Progenitor cell of endocrine pancreas (in vitro differentiated cells): ENCODE data around the gene HOXA10. TPM values are rescaled to one million over a fixed set of nuclear protein-coding genes. Genes with fewer than 3 reads are reported as not detected.

Source experiments
- DNase-seq: peaks from one replicate; pipeline ENCODE4 v3.0.0; 2021; ENCODE audit warnings: low spot score; ENCODE audit not compliant: unreplicated experiment
- H3K27ac Mint-ChIP-seq: 2 replicates; pipeline ENCODE4 v1.8.0; 2021; ENCODE audit warnings: mild to moderate bottlenecking, moderate library complexity, mixed read lengths
- H3K27me3 Mint-ChIP-seq: 2 replicates; pipeline ENCODE4 v1.8.0; 2021; ENCODE audit warnings: mixed read lengths
- H3K36me3 Mint-ChIP-seq: 2 replicates; pipeline ENCODE4 v1.8.0; 2022; ENCODE audit warnings: mixed read lengths; ENCODE audit not compliant: insufficient read depth
- H3K4me1 Mint-ChIP-seq: 2 replicates; pipeline ENCODE4 v1.8.0; 2021; ENCODE audit warnings: low read depth, mixed read lengths
- H3K4me3 Mint-ChIP-seq: 2 replicates; pipeline ENCODE4 v1.8.0; 2021; ENCODE audit warnings: low read depth, mild to moderate bottlenecking, moderate library complexity, mixed read lengths
- H3K9me3 Mint-ChIP-seq: 2 replicates; pipeline ENCODE4 v1.8.0; 2021; ENCODE audit warnings: low read depth, mixed read lengths
- CTCF ChIP-seq: fragments of 200-600 bp; sonication (generic); IDR thresholded peaks from one replicate; pipeline ENCODE4 v1.5.0; 2021; ENCODE audit warnings: antibody characterized with exemption, mild to moderate bottlenecking; ENCODE audit not compliant: unreplicated experiment
- total RNA-seq: library from RNA; stranded (reverse); gene quantifications from 2 replicates; pipeline ENCODE4 v1.2.1, GENCODE V29; 2021

HOXA10 gene
- total RNA-seq, 1 donor from 2014 or later, result not detected

- H3K36me3 Mint-ChIP-seq, result peaks cover 1% of the 10 kb centered on the region
- DNase-seq, result no peak
- no peak for TF ChIP-seq CTCF
- H3K27me3 Mint-ChIP-seq, result peaks cover 86% of the 10 kb centered on the region
- no peaks in the 10 kb centered on the region for H3K9me3 Mint-ChIP-seq
- H3K27ac Mint-ChIP-seq, result no peak overlapping the region
- H3K4me3 Mint-ChIP-seq, result no peak overlapping the region
- H3K4me1 Mint-ChIP-seq, result peaks cover 2% of the 10 kb centered on the region
These were observed 11.4 kb downstream of the HOXA10 start for GRCh38 chr7:27162561-27163287.

- Mint-ChIP-seq H3K9me3 (no peaks in the 10 kb centered on the region), H3K4me3 (no peak overlapping the region), H3K27ac (no peak overlapping the region), H3K27me3 (peaks cover 86% of the 10 kb centered on the region), H3K4me1 (peaks cover 2% of the 10 kb centered on the region), H3K36me3 (peaks cover 1% of the 10 kb centered on the region)
- no peak for DNase-seq
- no peak for TF ChIP-seq CTCF
These were observed 12.2 kb downstream of the HOXA10 start for GRCh38 chr7:27161721-27162560.

GRCh38 chr7:27161214-27161720 is 12.9 kb downstream of the HOXA10 start:
- Mint-ChIP-seq H3K4me3 (peak overlapping the region; percentile 60), H3K27me3 (peaks cover 84% of the 10 kb centered on the region), H3K4me1 (peaks cover 2% of the 10 kb centered on the region), H3K36me3 (peaks cover 1% of the 10 kb centered on the region), H3K9me3 (no peaks in the 10 kb centered on the region), H3K27ac (no peak overlapping the region)
- no peak for TF ChIP-seq CTCF
- DNase-seq, result no peak

- peaks cover 86% of the 10 kb centered on the region for H3K27me3 Mint-ChIP-seq
- peak overlapping the region; percentile 60 for H3K4me3 Mint-ChIP-seq
- TF ChIP-seq CTCF, result peak; percentile 99
- H3K4me1 Mint-ChIP-seq, result peaks cover 4% of the 10 kb centered on the region
- H3K27ac Mint-ChIP-seq, result no peak overlapping the region
- no peaks in the 10 kb centered on the region for H3K9me3 Mint-ChIP-seq
- peaks cover 1% of the 10 kb centered on the region for H3K36me3 Mint-ChIP-seq
- DNase-seq, result peak; percentile 90
These were observed 13.4 kb downstream of the HOXA10 start for GRCh38 chr7:27160546-27161213.

GRCh38 chr7:27160145-27160545 is 14.0 kb downstream of the HOXA10 start:
- no peaks in the 10 kb centered on the region for H3K9me3 Mint-ChIP-seq
- H3K36me3 Mint-ChIP-seq, result peaks cover 1% of the 10 kb centered on the region
- H3K27ac Mint-ChIP-seq, result no peak overlapping the region
- peaks cover 5% of the 10 kb centered on the region for H3K4me1 Mint-ChIP-seq
- DNase-seq, result no peak
- H3K4me3 Mint-ChIP-seq, result peak overlapping the region; percentile 35
- no peak for TF ChIP-seq CTCF
- peaks cover 87% of the 10 kb centered on the region for H3K27me3 Mint-ChIP-seq
